Thymus (tissue), 11 donors: ENCODE data around the gene MRPL14. TPM values are rescaled to one million over a fixed set of nuclear protein-coding genes. Genes with fewer than 3 reads are reported as not detected.
A peak's percentile ranks its signal among the peaks of the same experiment; 100 is the strongest.

Experiments
- DNase-seq, 9 donors: peaks; one replicate each; pipeline ENCODE4 v3.0.0-alpha.2; 2013; ENCODE audit warnings: low spot score in 9 of 9, low read depth in 6 of 9, missing footprints in 1 of 9
- H3K27ac ChIP-seq, 2 donors: one replicate each; pipeline ENCODE4 v1.5.1; 2013; ENCODE audit warnings: control low read depth in 1 of 2, low read depth in 1 of 2, low read length in 1 of 2, mild to moderate bottlenecking in 1 of 2, moderate library complexity in 1 of 2
- H3K27me3 ChIP-seq, 2 donors: one replicate each; pipeline ENCODE4 v1.5.1; 2013; ENCODE audit warnings: low read length in 1 of 2; ENCODE audit not compliant: control insufficient read depth in 2 of 2, insufficient read depth in 1 of 2
- H3K36me3 ChIP-seq, 2 donors: one replicate each; pipeline ENCODE4 v1.5.1; 2013; ENCODE audit warnings: low read length in 1 of 2, mild to moderate bottlenecking in 1 of 2, moderate library complexity in 1 of 2; ENCODE audit not compliant: control insufficient read depth in 2 of 2, insufficient read depth in 2 of 2
- H3K4me1 ChIP-seq, 2 donors: one replicate each; pipeline ENCODE4 v1.5.1; 2013; ENCODE audit warnings: low read length in 2 of 2; ENCODE audit not compliant: control insufficient read depth in 2 of 2, insufficient read depth in 2 of 2
- H3K4me3 ChIP-seq, 2 donors: one replicate each; pipeline ENCODE4 v1.5.1; 2013; ENCODE audit warnings: low read length in 2 of 2, control low read depth in 1 of 2, mild to moderate bottlenecking in 1 of 2
- H3K9me3 ChIP-seq, 2 donors: one replicate each; pipeline ENCODE4 v1.5.1; 2013; ENCODE audit warnings: low read length in 1 of 2, mild to moderate bottlenecking in 1 of 2; ENCODE audit not compliant: control insufficient read depth in 2 of 2, insufficient read depth in 1 of 2
- WGBS: extraction: QIAGEN DNeasy Blood & Tissue Kit; methylation state at CpG from one replicate; pipeline ENCODE4 v1.1.7; 2013; 5-methylcytosine and 5-hydroxymethylcytosine counted together
- polyA plus RNA-seq: library from polyadenylated mRNA; stranded (reverse); fragments of 200-250 nt; gene quantifications from one replicate; pipeline ENCODE4 v1.2.3, GENCODE V29; 2013
- total RNA-seq: library from RNA; stranded (reverse); fragments of 120-200 nt; gene quantifications from one replicate; pipeline ENCODE4 v1.2.4, GENCODE V29; 2013
- donor health status: healthy.

MRPL14 gene
- total and polyA plus RNA-seq, 2 donors = 48.4 to 81.5 TPM

DNA sequence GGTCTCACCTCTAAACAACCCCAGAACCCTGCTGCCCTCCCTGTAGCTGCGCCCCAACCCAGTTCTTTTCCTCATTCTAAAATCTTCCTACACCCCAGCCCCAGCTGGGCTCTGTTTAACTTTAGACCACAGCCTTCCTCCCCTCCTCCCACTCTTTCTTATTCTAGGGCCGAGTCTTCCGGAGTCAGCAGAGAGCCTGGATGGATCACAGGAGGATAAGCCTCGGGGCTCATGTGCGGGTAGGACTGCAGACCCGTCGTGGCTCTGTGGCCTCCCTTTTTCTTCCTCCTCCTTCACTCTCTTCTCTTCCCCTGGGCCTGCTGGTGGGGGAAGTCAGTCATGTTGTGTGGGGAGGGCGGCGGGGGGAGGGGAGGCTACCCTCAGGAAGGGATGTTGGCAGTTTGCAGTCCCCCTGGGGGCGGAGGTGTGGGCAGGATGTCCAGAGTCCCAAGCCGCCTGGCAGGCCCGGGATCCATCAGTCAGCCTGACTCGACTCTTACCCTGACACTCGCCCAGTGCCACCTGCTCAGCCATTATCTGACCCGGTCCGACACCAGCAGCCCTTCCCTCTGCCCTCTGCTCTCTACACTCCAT is 39.4 kb upstream of the MRPL14 start:
- peak in 4 of 9 donors; percentile 48 to 68 (median 53) for DNase-seq
- H3K9me3 ChIP-seq = peaks cover 0 to 11% of the 10 kb centered on the region in 2 donors

GRCh38 chr6:44166116-44166515 is 38.9 kb upstream of the MRPL14 start:
- 91% methylated on average over 7 of the region's 7 CpGs for WGBS
- Histone ChIP-seq H3K27me3 (no peaks in the 10 kb centered on the region), H3K9me3 (peaks cover 0 to 11% of the 10 kb centered on the region in 2 donors), H3K4me3 (no peak overlapping the region), H3K36me3 (no peaks in the 10 kb centered on the region), H3K4me1 (peaks cover 17 to 88% of the 10 kb centered on the region in 2 donors), H3K27ac (peak overlapping the region in 1 of 2 donors; percentile 87)
- DNase-seq = no peak

More for the DNA sequence above, 39.4 kb upstream of the MRPL14 start:
- H3K27ac ChIP-seq = peak overlapping the region in 1 of 2 donors; percentile 87
- no peaks in the 10 kb centered on the region for H3K36me3 ChIP-seq
- peaks cover 17 to 87% of the 10 kb centered on the region in 2 donors for H3K4me1 ChIP-seq
- H3K4me3 ChIP-seq = peak overlapping the region in 1 of 2 donors; percentile 19
- H3K27me3 ChIP-seq = no peaks in the 10 kb centered on the region
- 28% methylated on average over 16 of the region's 16 CpGs for WGBS

DNA sequence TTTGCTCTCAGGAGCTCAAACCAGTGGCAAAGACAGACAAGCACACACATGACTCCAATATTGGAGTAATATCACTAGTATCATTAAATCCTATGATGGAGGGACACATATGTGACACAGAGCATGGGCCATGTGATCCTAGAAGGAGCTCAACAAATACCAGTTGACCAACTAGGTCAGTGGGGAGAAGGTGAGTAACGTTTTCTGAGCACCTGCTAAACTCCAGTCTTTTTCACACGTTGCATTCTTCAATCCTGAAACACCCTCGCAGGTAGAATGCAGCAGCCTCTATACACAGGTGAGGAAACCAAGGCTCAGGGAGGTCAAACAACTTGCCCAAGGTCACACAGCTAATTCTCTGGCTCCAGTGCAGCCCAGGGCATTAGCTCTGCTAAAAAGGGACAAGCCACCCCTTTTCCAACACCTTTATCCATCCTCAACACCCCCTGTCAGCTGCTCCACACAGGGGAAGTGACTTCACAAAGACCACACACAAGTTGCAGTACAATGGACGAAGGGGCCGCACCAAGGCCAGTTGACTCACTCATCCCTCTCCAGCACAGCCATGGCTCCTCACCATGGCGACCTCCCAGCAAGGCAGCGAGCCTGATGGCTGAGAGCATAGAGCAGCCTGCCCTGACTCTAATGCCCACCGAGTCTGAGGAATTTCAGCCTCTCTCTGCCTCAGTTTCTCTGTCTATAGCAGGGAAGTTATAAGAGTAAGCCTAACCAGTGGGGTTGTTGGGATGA is 35.8 kb upstream of the MRPL14 start:
- 94% methylated on average over 8 of the region's 8 CpGs for WGBS
- H3K27ac ChIP-seq = peak overlapping the region in 1 of 2 donors; percentile 95

DNA sequence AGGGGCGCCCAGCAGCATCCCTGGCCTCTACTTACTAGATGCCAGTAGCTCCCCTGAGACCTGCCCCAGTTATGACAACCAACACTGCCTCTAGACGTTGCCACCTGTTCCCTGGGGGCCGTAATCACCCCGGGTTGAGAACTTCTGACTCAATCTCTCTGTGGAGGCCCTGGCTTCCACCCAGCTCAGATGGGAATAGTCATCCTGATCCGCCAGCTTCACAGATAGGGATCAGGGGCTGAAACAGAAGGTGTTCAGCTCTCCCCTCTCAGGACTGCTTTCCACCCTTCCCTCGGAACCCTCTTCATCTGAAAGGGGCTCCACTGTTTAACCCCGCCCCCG is 34.7 kb upstream of the MRPL14 start:
- Histone ChIP-seq H3K4me1 (peaks cover 19 to 81% of the 10 kb centered on the region in 2 donors), H3K27me3 (no peaks in the 10 kb centered on the region), H3K36me3 (no peaks in the 10 kb centered on the region), H3K9me3 (no peaks in the 10 kb centered on the region), H3K27ac (peak overlapping the region in 1 of 2 donors; percentile 95), H3K4me3 (no peak overlapping the region)
- peak in 4 of 9 donors; percentile 51 to 83 (median 64) for DNase-seq
- 86% methylated on average over 8 of the region's 8 CpGs for WGBS

More for the DNA sequence above, 35.8 kb upstream of the MRPL14 start:
- DNase-seq = no peak
- no peaks in the 10 kb centered on the region for H3K27me3 ChIP-seq
- peaks cover 0 to 3% of the 10 kb centered on the region in 2 donors for H3K9me3 ChIP-seq
- H3K4me1 ChIP-seq = peaks cover 17 to 83% of the 10 kb centered on the region in 2 donors
- no peaks in the 10 kb centered on the region for H3K36me3 ChIP-seq
- H3K4me3 ChIP-seq = no peak overlapping the region

GRCh38 chr6:44158770-44159228 is 31.5 kb upstream of the MRPL14 start, which contains the start of gene CAPN11:
Gene CAPN11, plus strand, starts transcription at chr6:44158820. Its CDS starts 29 bp downstream, at chr6:44158849.
- no peak for DNase-seq
- H3K9me3 ChIP-seq = peaks cover 0 to 11% of the 10 kb centered on the region in 2 donors
- peaks cover 28 to 80% of the 10 kb centered on the region in 2 donors for H3K4me1 ChIP-seq
- H3K4me3 ChIP-seq = no peak within 1 kb of the TSS
- 97% methylated on average over 5 of the region's 5 CpGs for WGBS
- no peak within 1 kb of the TSS for H3K27ac ChIP-seq
- H3K36me3 ChIP-seq = peaks cover 3 to 6% of the 10 kb centered on the region in 2 donors
- no peaks in the 10 kb centered on the region for H3K27me3 ChIP-seq

DNA sequence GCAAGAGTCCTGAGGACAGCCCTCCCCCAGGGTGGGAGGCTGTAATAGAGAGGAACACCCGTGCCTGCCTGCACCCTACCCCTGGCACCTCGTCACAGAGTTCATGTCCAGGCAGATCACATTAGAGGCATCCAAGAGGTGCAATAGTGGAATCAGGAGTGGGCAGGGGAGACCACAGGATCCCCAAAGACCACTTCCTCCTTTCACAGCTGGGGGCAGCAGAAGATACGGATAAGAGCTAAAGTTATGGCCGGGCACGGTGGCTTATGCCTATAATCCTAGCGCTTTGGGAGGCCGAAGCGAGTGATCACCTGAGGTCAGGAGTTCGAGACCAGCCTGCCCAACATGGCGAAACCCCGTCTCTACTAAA is 29.9 kb upstream of the MRPL14 start:
- DNase-seq = no peak
- Histone ChIP-seq H3K4me1 (peaks cover 26 to 78% of the 10 kb centered on the region in 2 donors), H3K27ac (no peak overlapping the region), H3K4me3 (no peak overlapping the region), H3K9me3 (peaks cover 0 to 11% of the 10 kb centered on the region in 2 donors), H3K27me3 (no peaks in the 10 kb centered on the region), H3K36me3 (peaks cover 11 to 16% of the 10 kb centered on the region in 2 donors)
- 91% methylated on average over 11 of the region's 11 CpGs for WGBS

GRCh38 chr6:44156494-44157151 is 29.4 kb upstream of the MRPL14 start:
- Histone ChIP-seq H3K9me3 (peaks cover 0 to 11% of the 10 kb centered on the region in 2 donors), H3K4me3 (no peak overlapping the region), H3K36me3 (peaks cover 11 to 16% of the 10 kb centered on the region in 2 donors), H3K27me3 (no peaks in the 10 kb centered on the region), H3K4me1 (peaks cover 29 to 78% of the 10 kb centered on the region in 2 donors), H3K27ac (peak overlapping the region in 1 of 2 donors; percentile 81)
- WGBS = 99% methylated on average over 9 of the region's 9 CpGs
- no peak for DNase-seq

- H3K27me3 ChIP-seq = no peaks in the 10 kb centered on the region
- peaks cover 11 to 30% of the 10 kb centered on the region in 2 donors for H3K36me3 ChIP-seq
- H3K4me3 ChIP-seq = no peak overlapping the region
- peaks cover 0 to 11% of the 10 kb centered on the region in 2 donors for H3K9me3 ChIP-seq
- H3K4me1 ChIP-seq = peaks cover 28 to 69% of the 10 kb centered on the region in 2 donors
- DNase-seq = no peak
- WGBS = 97% methylated on average over 12 of the region's 12 CpGs
- no peak overlapping the region for H3K27ac ChIP-seq
These were observed 26.8 kb upstream of the MRPL14 start for GRCh38 chr6:44154067-44154466.
